Hair follicular keratinocyte (primary cell): ENCODE measurements around the gene OR13G1. TPM values are rescaled to one million over a fixed set of nuclear protein-coding genes. Genes with fewer than 3 reads are reported as not detected.

Experiments
- total RNA-seq: library from RNA; depleted of rRNA; stranded (reverse); fragments of >200 nt; gene quantifications from 2 replicates; pipeline ENCODE4 v1.2.3, GENCODE V29; 2015

OR13G1 gene, protein sequence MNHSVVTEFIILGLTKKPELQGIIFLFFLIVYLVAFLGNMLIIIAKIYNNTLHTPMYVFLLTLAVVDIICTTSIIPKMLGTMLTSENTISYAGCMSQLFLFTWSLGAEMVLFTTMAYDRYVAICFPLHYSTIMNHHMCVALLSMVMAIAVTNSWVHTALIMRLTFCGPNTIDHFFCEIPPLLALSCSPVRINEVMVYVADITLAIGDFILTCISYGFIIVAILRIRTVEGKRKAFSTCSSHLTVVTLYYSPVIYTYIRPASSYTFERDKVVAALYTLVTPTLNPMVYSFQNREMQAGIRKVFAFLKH
- total RNA-seq: not detected in 2 replicates

DNA sequence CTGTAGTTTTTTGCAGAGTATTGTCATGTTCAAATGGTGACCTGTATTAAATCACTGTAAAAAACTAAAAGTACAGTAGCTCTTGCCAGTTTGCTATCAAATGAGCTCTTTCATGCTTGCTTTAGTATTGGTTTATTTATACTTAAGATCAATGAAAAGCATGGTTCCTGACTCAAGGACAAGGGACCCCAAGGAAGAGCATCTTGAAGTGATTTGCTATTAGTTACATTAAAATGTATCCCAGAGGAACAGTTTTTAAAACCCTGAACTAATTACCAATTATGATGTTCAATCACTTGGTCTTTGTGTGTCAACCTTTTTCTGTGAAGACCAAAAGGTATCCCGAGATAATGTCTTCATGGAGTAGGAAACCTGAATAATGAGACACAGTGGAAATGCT, at the start of gene OR13G1:
Gene OR13G1, minus strand, starts transcription at position 101 of the 400 bp plus-strand sequence. CDS start 6,698 bp downstream, outside the sequence.

DNA sequence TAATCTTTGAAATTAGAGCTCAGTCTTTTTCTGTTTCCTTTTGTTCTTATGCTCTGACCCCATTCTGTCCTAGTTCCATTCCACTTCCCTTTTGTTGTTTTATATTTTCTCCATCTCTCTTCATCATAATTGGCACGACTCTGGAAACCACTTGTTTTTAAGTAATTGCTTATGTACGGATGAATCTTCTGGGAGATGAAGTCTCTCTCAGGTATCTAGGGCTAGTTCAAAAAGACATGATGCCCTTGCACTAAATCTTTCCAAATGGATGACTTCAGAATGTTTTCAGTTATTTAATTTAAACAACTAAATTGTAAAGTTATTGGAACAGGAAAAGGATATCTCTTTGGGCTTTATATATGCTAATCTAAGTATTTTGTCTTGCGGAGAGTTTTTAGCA, 37.0 kb upstream of the OR13G1 start, which contains the start of gene OR6F1:
Gene OR6F1, minus strand, starts transcription at position 101 of the 400 bp plus-strand sequence. CDS start 3,891 bp downstream, outside the sequence.

Other genes with a start within 250 kb of the OR13G1 start
- gene OR2B11, start 221.6 kb downstream of the OR13G1 start, total RNA-seq: not detected in 2 replicates
- not detected in 2 replicates for gene OR2C3, start 143.3 kb downstream of the OR13G1 start, total RNA-seq
- gene GCSAML, start 130.6 kb downstream of the OR13G1 start, total RNA-seq: not detected in 2 replicates
- not detected in 2 replicates for gene OR2G2, start 91.4 kb downstream of the OR13G1 start, total RNA-seq
- not detected in 2 replicates for gene OR2G3, start 74.2 kb downstream of the OR13G1 start, total RNA-seq
- gene OR6F1, start 36.9 kb upstream of the OR13G1 start, total RNA-seq: not detected in 2 replicates
- not detected in 2 replicates for gene OR14K1, start 58.9 kb upstream of the OR13G1 start, total RNA-seq
- not detected in 2 replicates for gene OR14A2, start 68.4 kb upstream of the OR13G1 start, total RNA-seq
- gene OR1C1, start 80.8 kb upstream of the OR13G1 start, total RNA-seq: not detected in 2 replicates
- not detected in 2 replicates for gene OR14A16, start 144.4 kb upstream of the OR13G1 start, total RNA-seq
- not detected in 2 replicates for gene OR11L1, start 162.2 kb upstream of the OR13G1 start, total RNA-seq
- 2.3 TPM in 2 replicates for gene TRIM58, start 177.4 kb upstream of the OR13G1 start, total RNA-seq
- 0.86 TPM in 1 of 2 replicates, not detected in the other for gene OR2W3, start 215.8 kb upstream of the OR13G1 start, total RNA-seq
- not detected in 2 replicates for gene OR2T8, start 240.5 kb upstream of the OR13G1 start, total RNA-seq
- gene OR2AJ1, start 245.2 kb upstream of the OR13G1 start, total RNA-seq: not detected in 2 replicates